Endothelial cell of umbilical vein (primary cell): ENCODE data around the gene TSPAN17. TPM values are rescaled to one million over a fixed set of nuclear protein-coding genes. Genes with fewer than 3 reads are reported as not detected.

Experiments
- BruUV-seq: library from RNA; stranded (reverse); fragments of 400-500 nt; replicated peaks from 2 replicates; lab custom pipeline; 2021; lab: Mats Ljungman, UMichigan
- CTCF ChIA-PET: fragments of 300-600, 350-600 bp; sonication (Branson Sonifier 250); formaldehyde crosslinking; loops from one replicate; lab custom pipeline; 2021; ENCODE audit warnings: antibody characterized with exemption, inconsistent platforms; lab: Charles Lee
- POLR2A ChIA-PET: fragments of 300-600, 350-600 bp; sonication (Branson Sonifier 250); formaldehyde crosslinking; loops from one replicate; lab custom pipeline; 2021; ENCODE audit warnings: antibody characterized with exemption, inconsistent platforms; lab: Charles Lee
- DNase-seq: peaks from one replicate; pipeline ENCODE4 v3.0.0-alpha.2; 2011; ENCODE audit warnings: low read depth, low spot score
- FAIRE-seq: peaks from 2 replicates; lab custom pipeline; 2011; peaks lifted over from hg19 to GRCh38; lab: Jason Lieb, UNC
- H2AFZ ChIP-seq: 2 replicates; pipeline ENCODE4 v1.6.0; 2012; ENCODE audit warnings: low read depth, low read length, control low read depth, inconsistent platforms
- H3K27ac ChIP-seq: 2 replicates; pipeline ENCODE4 v1.5.1; 2011; ENCODE audit warnings: low read depth, mild to moderate bottlenecking, control low read depth, low read length, moderate library complexity; ENCODE audit not compliant: insufficient read depth
- H3K27me3 ChIP-seq, 2 experiments: 2 replicates each; pipeline versions ENCODE4 v1.6.0 to v1.6.1; 2011; ENCODE audit warnings: low read length in 2 of 2, mixed read lengths in 1 of 2; ENCODE audit not compliant: control insufficient read depth in 2 of 2, insufficient read depth in 2 of 2
- H3K36me3 ChIP-seq, 2 experiments: 2 replicates in 1 of 2; 3 replicates in 1 of 2; pipeline ENCODE4 v1.5.1; 2011; ENCODE audit warnings: low read length in 2 of 2, mild to moderate bottlenecking in 1 of 2, moderate library complexity in 1 of 2; ENCODE audit not compliant: control insufficient read depth in 2 of 2, insufficient read depth in 2 of 2; ENCODE audit errors: extremely low read depth in 1 of 2
- H3K4me1 ChIP-seq: 3 replicates; pipeline ENCODE4 v1.5.1; 2011; ENCODE audit warnings: mild to moderate bottlenecking, low read length; ENCODE audit not compliant: control insufficient read depth, insufficient read depth; ENCODE audit errors: extremely low read depth
- H3K4me2 ChIP-seq: 2 replicates; pipeline ENCODE4 v1.6.1; 2011; ENCODE audit warnings: low read length, control low read depth, mixed read lengths; ENCODE audit not compliant: insufficient read depth
- H3K4me3 ChIP-seq, 3 experiments: fragments of 200-600 bp in 1 of 3; sonication (generic), shearing (Covaris generic) in 1 of 3; replicated peaks in 1 of 3; 2 replicates each; pipeline ENCODE4 v1.5.1; 2011 to 2016; ENCODE audit warnings: control low read depth in 3 of 3, low read length in 3 of 3, mild to moderate bottlenecking in 2 of 3, inconsistent platforms in 1 of 3, low read depth in 1 of 3, moderate library complexity in 1 of 3; ENCODE audit not compliant: insufficient read depth in 1 of 3
- H3K79me2 ChIP-seq: 2 replicates; pipeline ENCODE4 v1.6.0; 2012; ENCODE audit warnings: low read length, inconsistent platforms; ENCODE audit not compliant: control insufficient read depth, insufficient read depth
- H3K9ac ChIP-seq: replicated peaks from 2 replicates; pipeline ENCODE3; 2011; ENCODE audit warnings: low read length, control low read depth; ENCODE audit not compliant: insufficient read depth; ENCODE audit errors: extremely low read depth
- H3K9me1 ChIP-seq: replicated peaks from 3 replicates; pipeline ENCODE4 v1.6.0; 2011; ENCODE audit warnings: mild to moderate bottlenecking, low read length; ENCODE audit not compliant: control insufficient read depth, insufficient read depth; ENCODE audit errors: extremely low read depth
- H3K9me3 ChIP-seq: replicated peaks from 2 replicates; pipeline ENCODE4 v1.5.1; 2012; ENCODE audit warnings: low read length, inconsistent platforms; ENCODE audit not compliant: control insufficient read depth, insufficient read depth
- H4K20me1 ChIP-seq: replicated peaks from 2 replicates; pipeline ENCODE3; 2011; ENCODE audit warnings: mild to moderate bottlenecking, low read length; ENCODE audit not compliant: control insufficient read depth, insufficient read depth; ENCODE audit errors: extremely low read depth
- CTCF ChIP-seq, 2 donors: IDR thresholded peaks; 1 replicate in 1 of 2; 2 replicates in 1 of 2; pipeline ENCODE4 v1.5.1; 2011; ENCODE audit warnings: low read length in 2 of 2, mild to moderate bottlenecking in 2 of 2, moderate library complexity in 2 of 2, control low read depth in 1 of 2, inconsistent platforms in 1 of 2, low read depth in 1 of 2; ENCODE audit not compliant: insufficient read depth in 1 of 2; ENCODE audit errors: extremely low read depth in 1 of 2
- EZH2 ChIP-seq: IDR thresholded peaks from 2 replicates; pipeline ENCODE4 v1.6.1; 2012; ENCODE audit warnings: borderline replicate concordance, low read depth, mild to moderate bottlenecking, moderate library complexity, low read length, inconsistent platforms; ENCODE audit not compliant: severe bottlenecking
- FOS ChIP-seq: IDR thresholded peaks from 2 replicates; pipeline ENCODE4 v1.6.1; 2011; ENCODE audit warnings: mild to moderate bottlenecking, low read length, moderate library complexity, borderline replicate concordance; ENCODE audit not compliant: insufficient read depth
- GATA2 ChIP-seq: IDR thresholded peaks from 2 replicates; pipeline ENCODE4 v1.7.0; 2011; ENCODE audit warnings: low read depth, mild to moderate bottlenecking, moderate library complexity, mixed read lengths, low read length; ENCODE audit not compliant: insufficient read length, insufficient read depth
- JUN ChIP-seq: IDR thresholded peaks from 2 replicates; pipeline ENCODE4 v1.6.1; 2011; ENCODE audit warnings: borderline replicate concordance, low read depth; ENCODE audit not compliant: insufficient read length, insufficient read depth
- MAX ChIP-seq: IDR thresholded peaks from 2 replicates; pipeline ENCODE4 v1.6.1; 2011; ENCODE audit not compliant: insufficient read depth, insufficient read length
- MYC ChIP-seq: IDR thresholded peaks from one replicate; pipeline ENCODE4 v1.6.1; 2011; ENCODE audit warnings: mild to moderate bottlenecking, low read depth, low read length
- POLR2A ChIP-seq: IDR thresholded peaks from 2 replicates; pipeline ENCODE4 v1.6.1; 2012; ENCODE audit warnings: low read depth, mild to moderate bottlenecking, control low read depth, low read length
- POLR2AphosphoS5 ChIP-seq: IDR thresholded peaks from 2 replicates; pipeline ENCODE4 v1.6.1; 2012; ENCODE audit warnings: low read depth, mild to moderate bottlenecking, control low read depth, low read length, moderate library complexity; ENCODE audit not compliant: insufficient read depth
- dilution Hi-C: fragments of 300-500 bp; cut with MboI; formaldehyde crosslinking; loops from one replicate; pipeline ENCODE4 v1.15.0; 2019; ENCODE audit warnings: low sequenced_read_pairs; ENCODE audit not compliant: extremely low pct_ligation_motif_present
- intact Hi-C: fragments of 100-400 bp; cut with micrococcal nuclease; formaldehyde crosslinking; loops from one replicate; pipeline ENCODE4 v1.10.0; 2022
- polyA plus RNA-seq, 4 experiments: library from polyadenylated mRNA; depleted of rRNA in 3 of 4; stranded (reverse) in 3 of 4; unstranded in 1 of 4; fragments of >200 nt; gene quantifications; 2 replicates each; pipeline versions ENCODE4 v1.2.1 to v1.2.3, GENCODE V29; 2011 to 2012; ENCODE audit warnings: missing spikeins in 1 of 4
- total RNA-seq: library from RNA; stranded (reverse); gene quantifications from 2 replicates; pipeline ENCODE4 v1.2.3, GENCODE V29; 2021

The TSPAN17 gene
- total and polyA plus RNA-seq, 2 donors (not counting 3 experiments of a cell fraction or from before 2014, with no cell fraction given): 55.9 to 73.3 TPM

GRCh38 chr5:176624938-176625337 is 22.3 kb upstream of the TSPAN17 start:
- no peak for FAIRE-seq
- TF ChIP-seq CTCF (IDR thresholded peaks at IDR 0.05; ENCODE audit: extremely low read depth in 1 of 2, insufficient read depth in 1 of 2, low read depth in 1 of 2, low read length in 2 of 2): no peak
- TF ChIP-seq POLR2AphosphoS5: no peak
- TF ChIP-seq FOS: no peak
- no peak for TF ChIP-seq JUN
- TF ChIP-seq POLR2A: no peak
- TF ChIP-seq GATA2: no peak
- TF ChIP-seq EZH2: no peak
- no peak for TF ChIP-seq MAX
- no peak for TF ChIP-seq MYC
- H3K9ac ChIP-seq: no peak overlapping the region
- H3K4me1 ChIP-seq: no peaks in the 10 kb centered on the region
- no peak overlapping the region for H3K27ac ChIP-seq
- no peaks in the 10 kb centered on the region for H3K9me3 ChIP-seq
- H2AFZ ChIP-seq: no peak overlapping the region
- dilution Hi-C loops: no loop called here
- no peaks in the 10 kb centered on the region for H3K36me3 ChIP-seq
- no peaks in the 10 kb centered on the region for H3K9me1 ChIP-seq
- no TSS peak for BruUV-seq
- intact Hi-C loops: no loop called here
- H3K4me2 ChIP-seq: no peak overlapping the region
- ChIA-PET CTCF (interaction anchor here (0.7 to 1.8 kb wide), 2 partner anchors 14 to 51 kb away, joined by 3 to 5 read pairs; no protein-coding TSS in a partner anchor), POLR2A (no interaction called here)
- no peak overlapping the region for H3K4me3 ChIP-seq
- peaks cover 49 to 53% of the 10 kb centered on the region in 2 experiments for H3K27me3 ChIP-seq
- no peak for DNase-seq
- H3K79me2 ChIP-seq: no peaks in the 10 kb centered on the region
- H4K20me1 ChIP-seq: no peaks in the 10 kb centered on the region
